Epithelial cell of proximal tubule (primary cell): ENCODE results near the gene RXYLT1. TPM values are rescaled to one million over a fixed set of nuclear protein-coding genes. Genes with fewer than 3 reads are reported as not detected.

ENCODE experiments used
- DNase-seq: peaks from one replicate; pipeline ENCODE4 v3.0.0-alpha.2; 2011; ENCODE audit warnings: low read depth
- H3K4me3 ChIP-seq: 2 replicates; pipeline ENCODE4 v1.5.1; 2011; ENCODE audit warnings: low read depth, mild to moderate bottlenecking, low read length
- CTCF ChIP-seq: conservative IDR thresholded peaks from 2 replicates; pipeline ENCODE4 v1.5.1; 2012; ENCODE audit warnings: low read depth, mild to moderate bottlenecking, low read length
- total RNA-seq: library from RNA; depleted of rRNA; stranded (reverse); fragments of >200 nt; gene quantifications from 2 replicates; pipeline ENCODE4 v1.2.3, GENCODE V29; 2015

The RXYLT1 gene
- total RNA-seq, 1 donor from 2014 or later = 12.3 TPM

- DNase-seq = no peak
- H3K4me3 ChIP-seq = peak overlapping the region; percentile 89
- no peak for TF ChIP-seq CTCF
Observed at GRCh38 chr12:63843254-63843720, 63.6 kb downstream of the RXYLT1 start.

GRCh38 chr12:63843721-63844390 lies 64.1 kb downstream of the RXYLT1 start:
- DNase-seq = no peak
- TF ChIP-seq CTCF = peak; percentile 84
- H3K4me3 ChIP-seq = peak overlapping the region; percentile 89

- H3K4me3 ChIP-seq = peak within 1 kb of the TSS; percentile 89
- TF ChIP-seq CTCF = peak; percentile 20
- DNase-seq = no peak
Observed at GRCh38 chr12:63844391-63845341, 65.0 kb downstream of the RXYLT1 start, which contains the start of gene SRGAP1. TSS of gene SRGAP1 (plus strand) at chr12:63844700. CDS start at chr12:63844817, 117 bp downstream.

- no peak for TF ChIP-seq CTCF
- peak overlapping the region; percentile 89 for H3K4me3 ChIP-seq
- DNase-seq = no peak
Observed at GRCh38 chr12:63845726-63846125, 66.0 kb downstream of the RXYLT1 start.

GRCh38 chr12:63846238-63846967 lies 66.7 kb downstream of the RXYLT1 start:
- no peak for DNase-seq
- H3K4me3 ChIP-seq = peak overlapping the region; percentile 89
- no peak for TF ChIP-seq CTCF

- no peak for TF ChIP-seq CTCF
- no peak for DNase-seq
Observed at GRCh38 chr12:63848450-63848849, 68.7 kb downstream of the RXYLT1 start.

More at GRCh38 chr12:63848450-63848849, 68.7 kb downstream of the RXYLT1 start:
- H3K4me3 ChIP-seq = no peak overlapping the region
